ENCODE data around the gene IRF1.

The IRF1 gene

GRCh38 chr5:132473668-132474067, 16.9 kb downstream of the IRF1 start:
- no peak for FAIRE-seq

DNA sequence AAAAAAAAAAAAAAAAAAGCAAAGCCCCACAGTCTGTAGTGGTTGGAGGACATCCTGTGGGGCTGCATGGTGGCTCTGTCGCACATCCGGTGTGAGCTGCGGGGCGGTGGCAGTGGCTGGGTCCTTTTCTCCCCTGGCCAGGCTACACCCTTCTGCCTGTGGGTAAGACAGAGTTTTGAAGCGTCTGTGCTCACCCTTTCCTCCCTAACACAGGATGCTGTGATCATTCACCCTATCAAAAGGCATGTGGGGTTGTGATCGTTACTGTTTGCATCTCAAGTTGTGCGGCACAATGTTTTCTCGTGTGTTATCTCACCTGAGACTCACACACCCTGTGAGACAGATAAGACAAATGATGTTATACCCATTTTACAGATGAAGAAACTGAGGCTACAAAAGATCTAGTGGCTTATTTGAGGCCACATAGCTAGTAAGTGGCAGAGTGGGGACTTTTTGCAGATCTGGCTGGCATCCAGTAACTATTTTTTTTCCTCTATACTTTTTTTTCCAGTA, 17.5 kb downstream of the IRF1 start:
- FAIRE-seq = no peak

DNA sequence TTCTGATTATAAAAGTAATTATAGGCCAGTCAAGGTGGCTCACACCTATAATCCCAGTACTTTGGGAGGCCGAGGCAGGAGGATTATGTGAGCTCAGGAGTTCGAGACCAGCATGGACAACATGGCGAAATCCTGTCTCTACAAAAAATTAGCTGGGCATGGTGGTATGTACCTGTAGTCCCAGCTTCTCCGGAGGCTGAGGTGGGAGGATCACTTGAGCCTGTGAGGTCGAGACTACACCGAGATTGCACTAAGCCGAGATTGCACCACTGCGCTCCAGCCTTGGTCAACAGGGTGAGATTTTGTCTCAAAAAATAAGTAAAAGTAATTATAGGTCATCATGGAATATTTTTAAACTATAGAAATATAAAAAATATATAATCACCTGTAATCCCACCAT, 18.1 kb downstream of the IRF1 start:
- no peak for FAIRE-seq

GRCh38 chr5:132471944-132472343, 18.6 kb downstream of the IRF1 start:
- FAIRE-seq = no peak

DNA sequence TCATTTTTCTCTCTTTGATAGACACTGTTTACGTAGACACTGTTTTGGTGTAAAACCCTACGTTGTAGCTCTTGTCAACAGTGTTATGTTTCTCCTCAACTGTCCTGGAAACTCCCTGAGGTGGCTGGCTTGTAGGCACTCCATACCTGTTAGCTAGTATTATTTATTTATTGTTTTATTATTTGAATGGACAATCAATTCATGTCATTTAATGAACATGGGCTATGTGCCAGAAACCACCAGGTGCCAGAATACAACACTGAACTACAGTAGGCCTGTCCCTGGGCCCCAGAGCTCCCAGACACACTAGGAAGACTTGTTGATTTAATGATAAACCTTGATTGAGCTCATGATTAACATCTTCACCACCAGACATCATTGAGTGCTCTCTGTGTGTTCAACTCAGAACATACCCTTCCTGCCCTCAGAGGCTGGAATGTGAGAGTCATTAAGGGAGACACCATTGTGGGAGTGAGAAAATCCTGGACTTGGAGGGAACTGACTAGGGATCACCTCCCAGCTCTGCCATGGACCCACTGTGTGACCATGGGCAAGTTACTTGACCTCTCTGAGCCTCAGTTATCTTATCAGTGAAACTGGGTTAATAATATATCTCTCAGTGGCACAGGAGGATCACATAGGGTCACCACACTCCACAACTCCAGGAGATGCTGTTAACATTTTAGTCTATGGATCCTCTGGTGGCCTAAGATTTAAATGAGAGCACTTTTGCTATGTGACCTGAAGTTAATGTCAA, 19.2 kb downstream of the IRF1 start:
- FAIRE-seq = no peak

DNA sequence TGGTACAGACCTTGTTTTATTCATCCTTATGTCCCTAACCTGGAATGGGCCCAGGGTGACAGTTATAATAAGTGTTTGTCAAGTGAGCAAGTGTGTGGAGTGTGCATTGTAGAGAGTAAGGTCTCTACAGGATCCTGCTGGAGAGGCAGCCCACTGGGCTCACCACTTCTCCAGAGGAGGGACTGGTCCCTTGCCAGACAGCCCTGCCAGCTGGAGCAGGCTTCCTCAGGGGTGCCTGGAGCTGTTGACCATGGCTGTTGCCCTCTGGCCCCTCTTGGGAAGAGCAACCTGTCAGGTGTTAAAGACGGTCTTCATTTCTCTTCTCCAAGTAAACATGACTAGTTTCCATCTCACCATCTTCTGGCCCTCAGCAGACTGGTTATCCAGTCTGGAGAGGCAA, 20.0 kb downstream of the IRF1 start:
- no peak for FAIRE-seq

- no peak for FAIRE-seq
Observed at GRCh38 chr5:132470010-132470392, 20.6 kb downstream of the IRF1 start.

- no peak for FAIRE-seq
Observed at GRCh38 chr5:132469380-132470009, 21.1 kb downstream of the IRF1 start.

- no peak for FAIRE-seq
Observed at GRCh38 chr5:132468656-132469379, 21.8 kb downstream of the IRF1 start.

- no peak for FAIRE-seq
Observed at GRCh38 chr5:132467287-132467984, 23.1 kb downstream of the IRF1 start.

GRCh38 chr5:132466433-132467286, 23.9 kb downstream of the IRF1 start:
- no peak for FAIRE-seq

DNA sequence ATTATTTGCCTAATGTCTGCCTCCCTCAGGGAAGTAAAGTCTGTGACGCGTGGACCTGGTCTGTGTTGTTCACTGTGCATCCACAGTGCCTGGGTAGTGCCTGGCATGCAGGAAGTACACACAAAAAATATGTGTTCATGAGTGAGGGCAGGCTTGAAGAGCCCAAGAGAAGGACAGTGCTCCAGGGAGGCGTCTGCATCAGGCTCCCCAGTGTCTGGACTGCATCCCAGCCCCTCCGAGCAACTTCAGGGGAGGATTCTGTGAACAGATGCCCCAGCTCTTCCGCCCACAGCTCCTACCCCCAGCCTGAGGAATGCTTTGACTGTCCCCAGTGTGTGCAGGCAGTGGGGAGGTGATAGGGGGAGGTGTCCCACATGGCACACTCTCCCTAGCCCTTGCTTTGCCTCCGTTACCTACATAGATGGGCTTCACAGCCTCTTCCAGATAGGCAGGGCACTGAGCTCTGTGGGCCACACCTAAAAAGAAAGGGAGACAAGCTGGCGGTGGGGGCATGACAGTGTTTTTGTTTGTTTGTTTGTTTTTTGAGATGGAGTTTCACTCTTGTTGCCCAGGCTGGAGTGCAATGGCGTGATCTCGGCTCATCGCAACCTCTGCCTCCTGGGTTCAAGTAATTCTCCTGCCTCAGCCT, 25.4 kb downstream of the IRF1 start:
- no peak for FAIRE-seq

- FAIRE-seq = no peak
Observed at GRCh38 chr5:132464156-132464939, 26.2 kb downstream of the IRF1 start.

DNA sequence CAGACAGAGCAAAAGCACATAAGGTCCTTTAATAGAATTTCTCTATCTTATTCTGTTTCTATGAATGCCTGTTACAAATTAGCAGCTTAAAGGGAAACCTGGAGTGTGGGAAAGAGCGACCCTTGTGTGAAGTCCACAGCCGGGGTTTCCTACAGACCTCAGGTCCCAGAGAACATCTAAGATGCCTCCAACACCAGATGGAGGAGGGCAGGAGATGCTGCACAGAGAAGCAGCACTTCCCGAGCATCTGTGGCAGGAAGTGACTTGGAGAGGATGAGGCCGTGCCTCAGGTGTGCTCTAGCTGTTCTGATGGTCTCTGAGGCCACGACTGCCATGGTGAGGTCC, 26.8 kb downstream of the IRF1 start:
- FAIRE-seq = no peak

GRCh38 chr5:132462856-132463745, 27.5 kb downstream of the IRF1 start:
- FAIRE-seq = no peak

GRCh38 chr5:132462333-132462732, 28.2 kb downstream of the IRF1 start:
- no peak for FAIRE-seq

DNA sequence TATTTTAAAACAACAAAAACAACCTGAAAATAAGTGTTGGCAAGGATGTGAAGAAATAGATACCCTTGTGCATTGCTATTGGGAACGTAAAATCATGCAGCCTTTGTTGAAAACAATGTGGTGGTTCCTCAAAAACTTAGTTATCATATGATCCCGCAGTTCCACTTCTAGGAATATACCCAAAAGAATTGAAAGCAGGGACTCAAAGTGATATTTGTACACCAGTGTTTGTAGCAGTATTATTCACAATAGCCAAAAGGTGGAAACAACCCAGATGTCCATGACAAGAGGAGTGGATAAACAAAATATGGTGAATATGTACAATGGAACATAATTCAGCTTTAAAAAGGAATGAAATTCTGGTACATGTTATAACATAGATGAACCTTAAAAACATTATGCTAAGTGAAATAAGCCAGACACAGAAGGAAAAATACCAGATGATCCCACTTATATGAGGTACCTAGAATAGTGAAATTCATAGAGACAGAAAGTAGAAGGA, 29.0 kb downstream of the IRF1 start:
- no peak for FAIRE-seq

DNA sequence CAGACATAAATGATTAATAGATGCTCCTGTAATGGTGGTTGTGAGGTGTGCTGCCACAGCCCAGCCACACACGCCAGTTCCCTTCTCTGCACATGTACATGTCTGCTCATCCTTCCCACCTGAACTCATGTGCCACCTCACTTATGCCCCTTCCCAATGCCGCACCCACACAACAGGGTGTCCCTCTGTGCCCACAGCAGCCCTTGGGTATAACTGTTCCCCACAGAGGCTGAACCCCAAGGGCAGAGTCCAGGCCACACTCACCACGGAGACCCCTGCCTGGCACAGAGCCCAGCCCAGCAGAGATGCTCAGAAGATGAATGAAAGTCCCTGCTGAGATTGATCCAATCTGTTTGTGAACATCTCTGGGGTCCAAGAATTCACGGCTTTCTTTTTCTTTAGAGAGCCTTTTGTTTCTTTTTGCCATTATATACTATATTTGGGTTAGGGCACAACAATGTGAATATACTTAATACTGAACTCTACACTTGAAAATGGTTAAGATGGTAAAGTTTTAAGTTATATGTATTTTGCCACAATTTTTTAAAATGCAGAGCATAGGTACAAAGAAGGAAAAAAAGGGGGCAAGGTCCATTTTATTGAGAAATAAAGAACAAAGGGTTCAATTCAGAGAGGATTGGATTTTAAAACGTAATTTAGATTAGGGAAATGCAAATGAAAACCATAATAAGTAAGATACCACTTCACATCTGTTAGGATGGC, 29.6 kb downstream of the IRF1 start:
- no peak for FAIRE-seq

All from A204.1 (cell line).